C1 segment of cervical spinal cord (tissue), 14 donors: ENCODE measurements around the gene XRN2.

Experiments used
- DNase-seq, 14 donors: peaks; one replicate each; lab custom pipeline; 2025; lab: John Stamatoyannopoulos, UW

Gene XRN2, protein sequence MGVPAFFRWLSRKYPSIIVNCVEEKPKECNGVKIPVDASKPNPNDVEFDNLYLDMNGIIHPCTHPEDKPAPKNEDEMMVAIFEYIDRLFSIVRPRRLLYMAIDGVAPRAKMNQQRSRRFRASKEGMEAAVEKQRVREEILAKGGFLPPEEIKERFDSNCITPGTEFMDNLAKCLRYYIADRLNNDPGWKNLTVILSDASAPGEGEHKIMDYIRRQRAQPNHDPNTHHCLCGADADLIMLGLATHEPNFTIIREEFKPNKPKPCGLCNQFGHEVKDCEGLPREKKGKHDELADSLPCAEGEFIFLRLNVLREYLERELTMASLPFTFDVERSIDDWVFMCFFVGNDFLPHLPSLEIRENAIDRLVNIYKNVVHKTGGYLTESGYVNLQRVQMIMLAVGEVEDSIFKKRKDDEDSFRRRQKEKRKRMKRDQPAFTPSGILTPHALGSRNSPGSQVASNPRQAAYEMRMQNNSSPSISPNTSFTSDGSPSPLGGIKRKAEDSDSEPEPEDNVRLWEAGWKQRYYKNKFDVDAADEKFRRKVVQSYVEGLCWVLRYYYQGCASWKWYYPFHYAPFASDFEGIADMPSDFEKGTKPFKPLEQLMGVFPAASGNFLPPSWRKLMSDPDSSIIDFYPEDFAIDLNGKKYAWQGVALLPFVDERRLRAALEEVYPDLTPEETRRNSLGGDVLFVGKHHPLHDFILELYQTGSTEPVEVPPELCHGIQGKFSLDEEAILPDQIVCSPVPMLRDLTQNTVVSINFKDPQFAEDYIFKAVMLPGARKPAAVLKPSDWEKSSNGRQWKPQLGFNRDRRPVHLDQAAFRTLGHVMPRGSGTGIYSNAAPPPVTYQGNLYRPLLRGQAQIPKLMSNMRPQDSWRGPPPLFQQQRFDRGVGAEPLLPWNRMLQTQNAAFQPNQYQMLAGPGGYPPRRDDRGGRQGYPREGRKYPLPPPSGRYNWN

DNA sequence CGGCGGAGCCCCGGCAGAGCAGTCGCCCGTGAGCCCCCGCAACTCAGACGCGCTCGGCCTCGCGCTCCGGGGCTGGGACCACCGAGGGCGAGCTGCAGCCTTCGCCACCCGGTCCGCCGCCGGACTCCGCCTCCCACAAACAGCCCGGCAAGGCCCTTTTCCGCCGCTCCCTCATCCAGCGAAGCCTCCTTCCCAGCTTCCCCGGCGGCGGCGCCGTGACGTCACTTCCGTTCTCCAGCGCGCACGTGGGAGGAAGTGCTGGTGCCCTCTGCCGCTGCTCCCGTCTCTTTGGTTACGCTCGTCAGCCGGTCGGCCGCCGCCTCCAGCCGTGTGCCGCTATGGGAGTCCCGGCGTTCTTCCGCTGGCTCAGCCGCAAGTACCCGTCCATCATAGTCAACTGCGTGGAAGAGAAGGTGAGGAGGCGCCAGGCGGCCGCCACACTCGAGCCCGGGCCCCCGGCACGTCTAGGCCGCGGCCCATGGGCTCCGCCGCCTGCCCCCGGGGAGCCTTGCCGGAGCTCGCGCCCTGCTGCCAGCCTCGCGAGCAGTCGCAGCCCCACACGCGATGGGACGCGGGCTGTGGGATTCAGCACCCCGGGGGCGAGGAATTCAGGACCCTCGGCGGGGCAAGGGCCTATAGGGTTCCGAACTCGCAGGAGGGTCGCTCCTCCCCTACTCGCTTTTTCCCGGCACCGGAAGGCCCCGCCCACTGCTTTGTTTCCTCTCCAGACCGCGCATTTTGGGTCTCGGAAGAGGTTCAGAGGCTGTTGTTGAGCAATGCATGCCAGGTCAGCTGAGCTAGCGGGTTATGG is at the start of gene XRN2:
Gene XRN2, plus strand, starts transcription at position 271 of the 811 bp plus-strand sequence. Its CDS starts 68 bp downstream, at position 339.
- peak; percentile 64 to 97 (median 91) for DNase-seq

DNA sequence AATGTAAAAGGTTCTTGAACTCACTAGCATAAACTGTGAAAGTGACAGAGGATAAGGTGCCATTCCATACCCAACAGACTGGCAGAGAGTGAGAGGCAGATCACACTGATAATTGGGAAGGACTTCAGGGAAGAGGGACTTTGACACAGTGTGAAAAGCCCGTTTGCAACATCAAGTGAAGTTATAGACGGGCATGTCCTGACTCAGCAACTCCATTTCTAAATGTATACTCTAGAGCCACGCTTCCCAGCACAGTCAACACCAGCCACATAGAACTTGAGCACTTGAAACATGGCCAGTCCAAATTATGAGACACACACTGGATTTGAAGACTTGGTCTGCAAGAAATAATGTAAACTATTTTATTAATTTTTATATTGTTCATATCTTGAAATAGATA is 45.9 kb upstream of the XRN2 start:
- no peak for DNase-seq

DNA sequence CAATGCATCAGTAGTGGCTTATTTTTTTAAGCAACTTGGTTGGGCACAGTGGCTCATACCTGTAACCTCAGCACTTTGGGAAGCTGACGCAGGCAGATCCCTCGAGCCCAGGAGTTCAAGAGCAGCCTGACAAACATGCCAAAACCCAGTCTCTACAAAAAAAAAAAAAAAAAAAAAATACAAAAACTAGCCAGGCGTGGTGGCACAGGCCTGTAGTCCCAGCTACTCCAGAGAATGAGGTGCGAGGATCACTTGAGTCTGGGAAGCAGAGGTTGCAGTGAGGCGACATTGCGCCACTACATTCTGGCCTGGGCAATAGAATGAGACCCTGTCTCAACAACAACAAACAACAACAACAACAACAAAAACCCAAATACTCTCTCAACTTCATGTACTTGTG is 44.7 kb upstream of the XRN2 start:
- DNase-seq = no peak

DNA sequence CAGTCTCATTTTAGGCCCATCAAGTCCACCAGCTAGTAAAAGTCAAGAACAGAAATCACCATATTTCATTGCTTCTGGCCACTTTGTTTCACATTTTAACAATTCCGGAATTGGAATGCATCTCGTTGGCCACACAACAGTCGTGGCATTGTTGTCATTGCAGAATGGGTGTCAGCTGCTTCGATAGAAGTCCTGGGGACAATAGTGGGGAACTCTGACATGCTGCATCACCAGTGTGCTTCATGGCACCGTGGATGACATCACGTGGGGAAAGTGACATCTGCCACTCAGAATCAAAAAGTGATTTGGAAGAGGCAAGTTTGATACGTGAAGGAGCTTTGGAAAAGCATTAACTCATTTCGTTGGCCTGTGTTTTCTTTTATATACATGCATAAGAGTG is 43.8 kb upstream of the XRN2 start:
- peak in 10 of 14 donors; percentile 8 to 51 (median 18) for DNase-seq

DNA sequence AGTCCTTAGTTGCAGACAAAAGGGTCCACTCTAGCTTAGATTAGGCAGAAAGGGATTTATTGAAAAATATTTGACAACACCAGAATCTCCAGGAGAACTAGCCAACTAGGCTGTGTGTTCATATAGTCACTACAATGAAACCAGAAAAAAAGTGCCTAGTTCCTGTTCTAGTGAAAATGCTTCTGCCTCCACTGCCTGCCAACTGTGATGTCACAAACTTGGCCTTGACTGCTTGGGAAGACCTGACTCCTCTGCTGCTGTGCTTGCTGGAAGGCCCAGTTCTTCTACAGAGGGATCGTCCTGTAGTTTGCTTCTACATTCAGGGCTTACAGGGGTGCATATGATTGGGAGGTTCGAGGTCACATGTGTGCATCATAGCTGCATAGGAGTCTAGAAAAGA is 40.3 kb upstream of the XRN2 start:
- no peak for DNase-seq

DNA sequence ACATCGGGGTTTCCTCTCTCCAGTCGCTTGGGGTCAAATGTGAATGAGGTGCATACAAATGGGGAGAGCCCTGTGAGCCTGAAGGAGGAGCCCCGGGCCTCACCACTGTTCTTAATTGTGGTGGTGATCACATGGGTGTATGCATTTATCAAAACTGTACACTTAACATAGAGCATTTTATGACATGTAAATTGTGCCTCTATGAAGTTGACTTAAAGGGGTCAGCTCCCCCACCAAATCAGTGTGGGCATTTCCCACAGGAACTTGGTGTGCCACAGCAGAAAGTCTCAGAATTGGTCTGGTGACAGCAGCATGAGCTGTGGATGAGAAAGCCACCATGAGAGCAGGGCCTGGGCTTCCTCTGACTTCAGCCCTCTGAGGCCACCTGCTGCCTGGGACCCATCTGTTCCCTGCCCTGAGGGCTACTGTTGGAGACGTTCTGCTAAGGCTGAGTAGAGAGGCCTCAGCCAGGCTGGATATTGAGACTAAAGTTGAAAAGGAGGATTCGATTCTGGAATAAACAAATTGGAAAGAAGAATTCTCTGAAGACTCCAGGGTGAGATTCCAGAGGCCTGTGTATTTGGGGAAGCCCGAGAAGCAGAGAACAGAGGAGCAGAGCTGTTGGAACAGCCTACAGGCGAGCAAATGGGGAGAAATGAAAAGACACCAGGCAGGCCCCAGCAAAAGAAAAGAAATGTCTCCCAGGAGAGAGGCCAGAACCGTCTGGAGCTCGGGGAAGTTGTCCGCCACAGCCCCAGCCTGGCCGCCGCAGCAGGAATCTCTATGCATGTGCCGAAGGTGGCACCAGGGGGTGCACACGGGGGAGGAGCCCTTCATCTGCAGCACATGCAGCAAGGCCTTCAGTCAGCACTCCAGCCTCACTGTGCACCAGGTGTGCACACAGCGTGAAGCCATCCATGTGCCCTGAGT is 37.6 kb upstream of the XRN2 start:
- DNase-seq = peak in 1 of 14 donors; percentile 40

DNA sequence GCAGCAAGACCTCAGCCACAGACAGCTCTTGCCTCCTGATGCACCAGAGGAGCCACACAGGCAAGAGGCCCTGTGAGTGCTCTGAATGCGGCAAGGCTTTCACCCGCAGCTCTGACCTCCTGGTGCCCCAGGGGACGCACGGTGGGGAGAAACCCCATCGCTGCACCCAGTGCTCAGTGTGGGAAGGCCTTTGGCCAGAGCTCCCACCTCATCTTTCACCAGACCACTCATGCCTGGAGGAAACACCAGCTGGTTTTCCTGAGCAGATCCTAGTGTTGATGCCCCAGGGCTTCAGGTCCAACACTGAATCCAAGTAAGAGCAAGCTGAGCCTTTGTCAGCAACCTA is 37.0 kb upstream of the XRN2 start:
- DNase-seq = no peak

DNA sequence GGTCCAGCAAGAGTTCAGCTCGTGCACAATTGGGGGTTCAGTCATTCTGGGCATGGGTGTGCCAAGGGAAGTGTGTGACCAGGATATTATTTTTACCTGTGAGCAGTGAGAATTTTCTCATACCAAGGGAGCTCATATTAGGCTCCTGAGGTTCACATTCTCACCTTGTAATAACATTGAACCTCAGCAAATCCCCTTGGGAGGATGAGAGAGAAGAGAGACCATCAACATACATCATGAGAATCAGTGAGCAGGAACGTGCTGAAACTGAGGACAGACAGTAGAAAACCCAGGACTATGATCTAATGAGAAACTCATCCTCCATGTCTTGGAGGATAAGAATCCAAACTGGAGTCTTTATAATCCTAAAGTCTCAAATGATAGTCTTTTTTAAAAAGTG is 33.4 kb upstream of the XRN2 start:
- DNase-seq = no peak

DNA sequence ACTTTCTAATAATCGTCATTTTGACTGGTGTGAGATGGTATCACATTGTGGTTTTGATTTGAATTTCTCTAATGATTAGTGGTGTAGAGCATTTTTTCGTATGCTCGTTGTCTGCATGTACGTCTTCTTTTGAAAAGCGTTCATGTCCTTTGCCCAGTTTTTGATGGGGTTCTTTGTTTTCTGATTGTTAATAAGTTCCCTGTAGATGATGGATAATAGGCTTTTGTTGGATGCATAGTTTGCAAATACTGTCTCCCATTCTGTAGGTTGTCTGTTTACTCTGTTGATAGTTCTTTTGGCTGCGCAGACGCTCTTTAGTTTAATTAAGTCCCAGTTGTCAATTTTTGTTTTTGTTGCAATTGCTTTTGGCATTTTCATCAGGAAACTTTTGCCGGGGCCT is 32.3 kb upstream of the XRN2 start:
- no peak for DNase-seq

DNA sequence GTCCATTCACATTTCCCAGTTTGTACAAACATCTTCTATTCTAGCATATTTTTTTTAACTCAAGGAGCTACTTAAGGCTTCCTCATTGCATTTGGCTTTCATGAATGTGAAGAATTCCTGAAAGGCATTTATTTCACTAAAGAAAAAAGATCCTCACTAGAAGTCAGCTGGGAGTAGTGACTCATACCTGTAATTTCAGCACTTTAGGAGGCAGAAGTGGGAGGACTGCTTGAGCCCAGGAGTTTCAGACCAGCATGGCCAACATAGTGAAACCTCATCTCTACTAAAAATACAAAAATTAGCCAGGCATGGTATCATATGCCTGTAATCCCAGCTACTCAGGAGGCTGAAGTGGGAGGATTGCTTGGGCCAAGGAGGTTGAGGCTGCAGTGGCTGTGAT is 30.9 kb upstream of the XRN2 start:
- no peak for DNase-seq

DNA sequence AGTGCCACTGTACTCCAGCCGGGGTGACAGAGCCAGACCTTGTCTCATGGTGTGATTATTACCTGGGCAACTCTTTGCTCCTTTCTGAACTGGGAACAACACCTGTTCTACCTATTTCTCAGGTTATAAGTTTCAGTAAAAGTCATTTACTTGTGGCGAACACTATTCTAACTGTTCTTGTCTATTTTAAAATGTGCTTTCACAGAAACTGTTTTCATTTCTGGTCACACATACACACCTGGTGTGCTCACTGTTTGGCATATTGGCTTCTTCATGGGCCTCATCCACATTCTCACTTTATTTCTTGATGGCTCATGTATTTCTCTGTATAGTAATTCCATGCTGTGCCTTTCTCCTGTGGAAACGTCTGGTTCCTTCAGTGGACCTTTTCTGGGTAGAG is 30.5 kb upstream of the XRN2 start:
- no peak for DNase-seq

DNA sequence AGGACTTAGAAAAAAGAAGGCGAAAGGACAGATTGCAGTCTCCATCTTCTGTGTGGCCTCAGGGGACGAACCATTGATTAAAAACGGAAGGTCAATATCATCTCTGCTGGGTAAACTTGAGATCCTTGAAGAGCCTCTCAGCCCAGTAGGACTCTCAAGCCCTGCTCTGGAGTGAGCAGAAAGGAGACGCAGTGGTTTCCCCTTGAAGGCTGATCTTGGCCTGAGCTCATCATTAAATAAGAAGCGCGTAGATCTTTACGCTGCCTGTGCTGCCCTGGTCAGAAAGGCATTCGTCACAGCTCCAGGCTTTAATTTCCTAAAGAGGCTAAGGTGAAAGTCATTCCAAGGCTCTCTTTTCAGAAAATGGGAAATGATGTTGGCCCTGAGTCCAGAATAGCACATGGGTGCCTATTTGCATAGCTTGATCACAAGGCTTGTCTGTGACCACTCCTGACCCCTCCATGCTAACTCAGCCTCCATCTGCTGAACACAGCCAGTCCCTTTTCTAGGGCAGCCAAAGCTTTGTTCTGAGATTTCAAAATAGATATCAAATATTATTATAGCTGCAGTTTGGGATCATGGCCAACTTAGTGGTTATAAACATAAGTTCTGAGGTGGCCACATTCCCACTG is 29.3 kb upstream of the XRN2 start:
- DNase-seq = no peak

DNA sequence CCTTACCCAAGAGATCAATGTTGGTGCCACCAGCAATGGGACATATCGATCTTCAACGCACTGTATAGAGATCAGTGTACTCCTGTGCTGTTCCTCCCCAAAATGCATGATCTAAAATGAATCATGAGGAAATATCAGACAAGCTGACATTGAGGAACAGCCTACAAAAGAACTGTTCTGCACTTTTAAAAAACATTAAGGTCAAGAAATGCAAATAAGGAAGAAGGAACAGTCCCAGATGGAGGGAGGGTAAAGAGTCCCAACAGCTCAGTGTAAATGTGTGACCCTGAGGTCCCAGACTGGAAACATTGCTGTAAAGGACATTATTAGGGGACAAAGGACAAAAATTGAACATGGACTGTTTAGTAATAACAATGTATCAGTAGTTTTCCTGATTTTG is 24.3 kb upstream of the XRN2 start:
- DNase-seq = no peak

DNA sequence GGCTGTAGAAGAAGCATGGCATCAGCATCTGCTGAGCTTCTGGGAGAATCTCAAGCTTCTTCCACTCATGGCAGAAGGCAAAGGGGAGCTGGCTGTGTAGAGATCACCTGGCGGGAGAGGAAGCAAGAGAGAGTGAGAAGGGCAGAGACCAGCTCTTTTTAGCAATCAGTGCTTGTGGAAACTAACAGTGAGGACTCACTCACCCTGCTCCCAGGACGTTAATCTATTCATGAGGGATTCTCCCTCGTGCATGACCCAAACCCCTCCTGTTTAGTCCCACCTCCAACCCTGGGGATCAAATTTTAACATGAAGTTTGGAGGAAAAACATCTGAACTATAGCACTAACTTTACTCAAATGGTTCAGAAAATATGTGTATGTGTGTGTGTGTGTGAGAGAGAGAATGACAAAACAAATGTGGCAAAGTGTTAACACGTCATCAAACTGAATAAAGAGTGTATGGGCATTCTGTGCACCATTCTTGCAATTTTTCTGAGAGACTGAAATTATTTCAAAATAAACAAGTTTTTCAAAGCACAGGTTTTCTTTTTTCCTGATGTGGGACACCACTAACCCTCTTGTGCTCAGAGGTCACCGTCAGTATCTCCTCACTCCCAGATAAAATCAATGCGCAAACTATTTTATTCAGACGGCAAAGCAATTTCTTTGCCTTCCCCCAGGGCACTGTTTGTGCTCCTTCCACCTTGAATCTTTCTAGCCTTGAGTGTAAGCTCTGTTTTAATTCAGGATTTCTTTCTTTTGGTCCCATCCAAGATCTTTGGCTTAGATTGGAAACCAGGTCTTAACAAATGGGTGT is 23.2 kb upstream of the XRN2 start:
- DNase-seq = no peak

DNA sequence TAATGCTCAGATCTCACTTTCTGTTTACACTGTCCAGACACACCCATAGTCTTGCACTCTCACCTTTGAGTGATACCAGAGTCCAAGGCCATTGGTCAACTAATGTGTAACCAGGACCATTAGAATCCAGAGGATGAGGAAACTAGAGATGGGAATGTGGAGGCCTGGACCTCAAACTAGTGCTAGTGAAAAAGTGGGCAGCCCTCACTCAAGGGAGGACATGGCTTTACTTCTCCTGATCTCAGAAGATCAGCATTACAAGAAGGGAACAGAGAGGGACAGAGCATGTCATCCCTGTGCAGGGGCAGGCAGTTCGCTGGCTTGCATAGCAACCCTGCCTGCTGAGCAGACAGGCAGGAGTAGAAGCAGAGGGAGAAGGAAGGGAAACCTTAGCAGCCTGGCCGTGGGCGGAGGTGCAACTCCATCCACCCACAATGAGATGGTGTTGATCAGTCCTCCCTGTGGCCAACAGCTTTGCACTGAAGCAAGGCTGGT is 22.6 kb upstream of the XRN2 start:
- no peak for DNase-seq

DNA sequence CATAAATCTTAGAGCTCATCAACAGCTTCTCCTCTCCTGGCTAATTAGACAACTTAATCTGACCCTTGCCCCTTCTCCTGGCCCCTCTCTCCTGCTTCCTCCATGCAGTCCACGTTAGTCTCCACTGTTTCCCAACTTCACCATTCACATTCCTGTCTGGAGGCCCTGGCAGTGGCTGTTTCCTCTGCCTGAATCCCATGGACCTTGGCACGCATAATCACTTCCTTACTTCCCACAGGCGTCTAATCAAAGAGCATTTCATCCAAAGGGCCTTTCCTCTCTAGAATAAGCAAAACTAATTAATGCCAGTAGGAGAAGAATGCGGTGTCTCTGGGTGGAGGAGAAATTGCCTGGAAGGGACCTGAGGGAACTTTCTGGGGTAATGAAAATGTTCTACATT is 16.4 kb upstream of the XRN2 start:
- no peak for DNase-seq

DNA sequence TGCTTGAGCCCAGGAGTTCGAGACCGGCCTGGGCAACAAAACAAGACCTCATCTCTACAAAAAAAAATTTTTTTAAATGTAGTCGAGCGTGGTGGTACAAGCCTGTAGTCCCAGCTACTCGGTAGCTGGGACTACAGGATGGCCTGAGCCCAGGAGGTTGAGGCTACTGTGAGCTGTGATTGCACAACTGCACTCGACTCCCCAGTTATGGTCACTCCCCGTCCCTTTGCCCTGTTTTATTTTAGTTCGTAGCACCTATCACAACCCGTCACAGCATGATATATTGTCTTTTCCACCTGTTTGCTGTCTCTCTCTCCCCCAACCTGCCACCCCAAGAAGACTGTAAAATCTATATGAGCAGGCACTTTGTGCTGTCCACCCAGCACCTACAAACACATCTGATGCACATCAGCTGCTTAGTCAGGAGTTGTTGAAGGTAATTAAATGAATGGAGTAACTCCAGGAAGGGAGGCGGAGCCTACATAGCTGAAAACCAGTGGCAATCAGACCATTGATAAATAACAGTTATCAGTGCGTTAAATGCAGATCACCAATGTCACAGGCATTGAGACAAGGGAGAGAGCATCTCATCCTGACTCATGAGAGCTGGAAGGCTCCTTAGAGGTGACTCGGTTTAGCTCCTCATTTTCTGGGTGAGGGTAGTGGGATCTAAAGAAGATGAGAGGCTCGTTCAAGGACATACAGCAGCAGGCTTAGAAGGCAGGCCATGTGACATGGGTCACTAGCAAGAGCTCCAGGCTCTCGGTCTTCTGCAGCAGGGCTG is 14.4 kb upstream of the XRN2 start:
- DNase-seq = no peak

DNA sequence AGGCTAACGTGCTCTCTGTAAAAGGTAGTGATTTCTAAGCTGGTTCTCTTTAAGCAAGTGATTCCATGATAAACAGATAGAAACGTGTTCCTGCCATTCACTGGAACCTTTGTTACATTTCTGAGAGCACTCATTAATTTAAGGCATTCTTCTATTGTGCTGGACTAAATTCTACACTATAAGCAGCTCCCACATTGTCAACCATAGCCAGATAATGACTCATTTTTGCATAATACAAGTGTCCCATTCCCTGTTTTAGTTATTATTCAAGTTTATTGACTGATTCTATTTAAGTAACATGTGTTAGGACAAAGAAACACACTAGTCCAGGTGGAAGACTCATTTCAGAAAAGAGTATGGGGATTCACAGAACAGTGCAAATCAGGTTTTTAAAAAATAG is 13.5 kb upstream of the XRN2 start:
- DNase-seq = no peak
